OCI-LY3 (cell line): ENCODE results near the gene FAM81B.

Experiments
- CTCF ChIP-seq: fragments of 200-600, 300-600 bp; sonication (generic); IDR thresholded peaks from 2 replicates; pipeline ENCODE4 v1.5.1; 2014; ENCODE audit warnings: antibody characterized with exemption, low read length, low read depth
- EZH2phosphoT487 ChIP-seq: fragments of 200-600 bp; shearing (Covaris generic); IDR thresholded peaks from 2 replicates; pipeline ENCODE4 v1.6.1; 2018; ENCODE audit warnings: antibody characterized with exemption, mixed run types, low read depth

GRCh38 chr5:95424016-95424415, 32.9 kb downstream of the FAM81B start:
- TF ChIP-seq CTCF = no peak
- TF ChIP-seq EZH2phosphoT487 = no peak
